Keratinocyte (primary cell): ENCODE data around the gene KLHL5. TPM values are rescaled to one million over a fixed set of nuclear protein-coding genes. Genes with fewer than 3 reads are reported as not detected.

Experiments
- DNase-seq: peaks from one replicate; pipeline ENCODE4 v3.0.0-alpha.2; 2011; ENCODE audit warnings: low read depth, missing footprints, low spot score
- FAIRE-seq: peaks from 2 replicates; lab custom pipeline; 2011; peaks lifted over from hg19 to GRCh38; lab: Jason Lieb, UNC
- H2AFZ ChIP-seq: 2 replicates; pipeline ENCODE4 v1.6.0; 2012; ENCODE audit warnings: low read length, control low read depth, inconsistent platforms; ENCODE audit not compliant: control insufficient read depth
- H3K27ac ChIP-seq: 2 replicates; pipeline ENCODE4 v1.5.1; 2011; ENCODE audit warnings: low read length; ENCODE audit not compliant: control insufficient read depth, insufficient read depth
- H3K27me3 ChIP-seq: 3 replicates; pipeline ENCODE4 v1.6.0; 2011; ENCODE audit warnings: low read length; ENCODE audit not compliant: control insufficient read depth, insufficient read depth; ENCODE audit errors: extremely low read depth
- H3K36me3 ChIP-seq, 2 experiments: 2 replicates in 1 of 2; 3 replicates in 1 of 2; pipeline ENCODE4 v1.5.1; 2011; ENCODE audit warnings: low read length in 2 of 2, mild to moderate bottlenecking in 1 of 2; ENCODE audit not compliant: control insufficient read depth in 2 of 2, insufficient read depth in 2 of 2; ENCODE audit errors: extremely low read depth in 1 of 2
- H3K4me1 ChIP-seq: 3 replicates; pipeline ENCODE4 v1.5.1; 2011; ENCODE audit warnings: low read length; ENCODE audit not compliant: control insufficient read depth, insufficient read depth; ENCODE audit errors: extremely low read depth
- H3K4me2 ChIP-seq: 3 replicates; pipeline ENCODE4 v1.6.0; 2011; ENCODE audit warnings: low read depth, low read length; ENCODE audit not compliant: control insufficient read depth, insufficient read depth; ENCODE audit errors: extremely low read depth
- H3K4me3 ChIP-seq, 3 experiments: fragments of 200-600 bp in 1 of 3; sonication (generic) in 1 of 3; 2 replicates in 2 of 3; 3 replicates in 1 of 3; pipeline ENCODE4 v1.5.1; 2011 to 2016; ENCODE audit warnings: low read length in 3 of 3, mild to moderate bottlenecking in 3 of 3, control low read depth in 2 of 3, inconsistent platforms in 1 of 3, low read depth in 1 of 3, mixed read lengths in 1 of 3, mixed run types in 1 of 3, moderate library complexity in 1 of 3; ENCODE audit not compliant: control insufficient read depth in 2 of 3, insufficient read depth in 2 of 3; ENCODE audit errors: extremely low read depth in 1 of 3
- H3K79me2 ChIP-seq: 2 replicates; pipeline ENCODE4 v1.6.0; 2012; ENCODE audit warnings: low read length; ENCODE audit not compliant: control insufficient read depth, insufficient read depth
- H3K9ac ChIP-seq: 3 replicates; pipeline ENCODE4 v1.6.0; 2011; ENCODE audit warnings: low read length; ENCODE audit not compliant: control insufficient read depth, insufficient read depth; ENCODE audit errors: extremely low read depth
- H3K9me1 ChIP-seq: 3 replicates; pipeline ENCODE4 v1.6.0; 2011; ENCODE audit warnings: low read length; ENCODE audit not compliant: control insufficient read depth, insufficient read depth; ENCODE audit errors: extremely low read depth
- H3K9me3 ChIP-seq: 2 replicates; pipeline ENCODE4 v1.5.1; 2012; ENCODE audit warnings: low read depth, low read length; ENCODE audit not compliant: control insufficient read depth
- H4K20me1 ChIP-seq: 3 replicates; pipeline ENCODE4 v1.6.0; 2011; ENCODE audit warnings: low read length; ENCODE audit not compliant: control insufficient read depth, insufficient read depth; ENCODE audit errors: extremely low read depth
- CTCF ChIP-seq, 3 experiments: IDR thresholded peaks in 1 of 3; conservative IDR thresholded peaks in 1 of 3; optimal IDR thresholded peaks in 1 of 3; 2 replicates in 2 of 3; 3 replicates in 1 of 3; pipeline versions ENCODE3 to v1.5.1; 2011; ENCODE audit warnings: low read length in 3 of 3, mild to moderate bottlenecking in 3 of 3, moderate library complexity in 2 of 3, control low read depth in 1 of 3, inconsistent platforms in 1 of 3; ENCODE audit not compliant: insufficient read depth in 2 of 3; ENCODE audit errors: extremely low read depth in 1 of 3
- EZH2 ChIP-seq: IDR thresholded peaks from one replicate; pipeline ENCODE4 v1.6.1; 2012; ENCODE audit warnings: inconsistent platforms, mild to moderate bottlenecking, low read length, moderate library complexity
- dilution Hi-C: fragments of 300-500 bp; cut with MboI; formaldehyde crosslinking; loops from one replicate; pipeline ENCODE4 v1.7.0; 2020; ENCODE audit warnings: low sequenced_read_pairs; ENCODE audit not compliant: extremely low pct_ligation_motif_present
- polyA plus RNA-seq, 5 experiments: library from polyadenylated mRNA; depleted of rRNA in 3 of 5; stranded (reverse) in 3 of 5; stranded (forward) in 1 of 5; unstranded in 1 of 5; fragments of >200 nt; gene quantifications; 1 replicate in 1 of 5; 2 replicates in 3 of 5; 3 replicates in 1 of 5; pipeline versions ENCODE4 v1.2.1 to v1.2.3, GENCODE V29; 2011 to 2012; ENCODE audit warnings: missing spikeins in 2 of 5, low read depth in 1 of 5, low replicate concordance in 1 of 5

Gene KLHL5
- polyA plus RNA-seq, 1 donor (not counting 4 experiments of a cell fraction or from before 2014, with no cell fraction given), result 25.4 TPM

DNA sequence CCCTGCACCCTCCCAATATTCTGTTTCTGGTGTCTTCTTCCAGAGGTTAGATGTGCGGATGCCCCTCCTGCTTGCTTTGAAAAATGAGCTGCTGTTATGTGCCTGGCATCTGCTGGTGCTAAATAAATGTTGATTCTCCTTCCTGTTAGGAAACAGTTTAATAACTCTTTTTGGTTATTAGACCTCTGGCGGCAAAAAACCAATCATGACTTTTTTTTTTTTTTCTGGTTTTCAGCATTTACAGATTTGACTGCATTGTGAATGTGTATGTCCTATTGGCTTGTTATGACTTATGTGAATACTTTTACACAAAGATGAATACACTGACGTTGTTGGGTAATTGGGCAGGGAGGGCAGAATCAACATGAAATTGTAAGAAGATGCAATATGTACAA is 16.2 kb upstream of the KLHL5 start:
- no peak for DNase-seq

DNA sequence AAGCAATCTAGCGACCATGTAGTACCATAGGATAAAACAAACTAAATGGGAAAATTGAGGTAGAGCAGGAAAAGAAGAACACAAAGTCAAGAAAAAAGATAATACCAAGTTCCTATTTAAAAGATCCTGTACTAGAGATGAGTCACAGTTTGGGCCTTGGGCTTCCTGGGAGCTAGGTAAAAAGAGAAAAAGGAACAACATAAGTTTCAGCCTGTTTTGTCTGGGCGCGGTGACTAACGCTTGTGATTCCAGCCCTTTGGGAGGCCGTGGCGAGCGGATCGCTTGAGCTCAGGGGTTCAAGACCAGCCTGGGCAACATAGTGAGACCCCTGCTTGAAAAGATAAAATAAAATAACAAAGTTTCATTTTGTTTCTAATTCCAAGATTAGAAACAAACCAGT is 15.8 kb upstream of the KLHL5 start:
- Histone ChIP-seq H3K4me3 (peak overlapping the region in 2 of 3 experiments; percentile 15 to 95), H3K27ac (peak overlapping the region; percentile 89), H4K20me1 (no peaks in the 10 kb centered on the region), H3K4me1 (peaks cover 16% of the 10 kb centered on the region), H2AFZ (no peak overlapping the region), H3K9me1 (no peaks in the 10 kb centered on the region), H3K9me3 (no peaks in the 10 kb centered on the region), H3K36me3 (no peaks in the 10 kb centered on the region), H3K9ac (peak overlapping the region; percentile 87), H3K79me2 (peaks cover 27% of the 10 kb centered on the region), H3K4me2 (peak overlapping the region; percentile 77), H3K27me3 (no peaks in the 10 kb centered on the region)
- FAIRE-seq (peak; percentile 56), DNase-seq (peak; percentile 53)
- TF ChIP-seq CTCF (optimal IDR thresholded peaks at IDR 0.05 in 1 of 3, IDR thresholded peaks at IDR 0.05 in 1 of 3, conservative IDR thresholded peaks at IDR 0.05 in 1 of 3; ENCODE audit: extremely low read depth in 1 of 3, insufficient read depth in 2 of 3, low read length in 3 of 3) (no peak), EZH2 (no peak)
- dilution Hi-C loops, result no loop called here

More for the DNA sequence above, 16.2 kb upstream of the KLHL5 start:
- Histone ChIP-seq H3K4me1 (peaks cover 16% of the 10 kb centered on the region), H3K9me1 (no peaks in the 10 kb centered on the region), H3K27ac (peak overlapping the region; percentile 89), H3K4me2 (peak overlapping the region; percentile 77), H4K20me1 (no peaks in the 10 kb centered on the region), H3K79me2 (peaks cover 26% of the 10 kb centered on the region), H3K4me3 (peak overlapping the region; percentile 59 to 95 (median 86)), H3K27me3 (no peaks in the 10 kb centered on the region), H2AFZ (peak overlapping the region; percentile 51), H3K9ac (peak overlapping the region; percentile 87), H3K9me3 (no peaks in the 10 kb centered on the region), H3K36me3 (no peaks in the 10 kb centered on the region)
- no peak for TF ChIP-seq EZH2
- TF ChIP-seq CTCF (optimal IDR thresholded peaks at IDR 0.05 in 1 of 3, IDR thresholded peaks at IDR 0.05 in 1 of 3, conservative IDR thresholded peaks at IDR 0.05 in 1 of 3; ENCODE audit: extremely low read depth in 1 of 3, insufficient read depth in 2 of 3, low read length in 3 of 3), result no peak
- dilution Hi-C loops, result no loop called here
- peak; percentile 13 for FAIRE-seq
